GM10248 (cell line): ENCODE results near the gene CARMIL3.
"Not testable (repeated sequence)": the region's sequence is repeated elsewhere in the genome, so short reads cannot be mapped to it uniquely, and the experiment has no call there.

ENCODE experiments used
- CTCF ChIA-PET: fragments of 300-600 bp; sonication (Branson Sonifier 250); formaldehyde crosslinking; extraction: SDS; loops from one replicate; lab custom pipeline; 2021; ENCODE audit warnings: antibody characterized with exemption; lab: Yijun Ruan, JAX
- POLR2A ChIA-PET: fragments of 350-650 bp; sonication (Branson Sonifier 250); formaldehyde crosslinking; extraction: SDS; loops from one replicate; lab custom pipeline; 2020; ENCODE audit warnings: antibody characterized with exemption; lab: Yijun Ruan, JAX
- DNase-seq: peaks from one replicate; pipeline ENCODE4 v3.0.0; 2012; ENCODE audit errors: extremely low spot score
- CTCF ChIP-seq: IDR thresholded peaks from 2 replicates; pipeline ENCODE4 v1.5.1; 2012; ENCODE audit warnings: mild to moderate bottlenecking, low read depth; ENCODE audit errors: extremely low read depth, missing control alignments, control extremely low read depth

Gene CARMIL3

GRCh38 chr14:24100982-24101494, 49.2 kb downstream of the CARMIL3 start:
- ChIA-PET POLR2A (no interaction called here), CTCF (interaction anchor here (13.5 to 13.9 kb wide), 2 partner anchors 4 to 7 kb away, joined by 246 read pairs; partner anchors contain the start of gene PCK2)
- no peak for DNase-seq
- TF ChIP-seq CTCF = no peak

- no peak for DNase-seq
- TF ChIP-seq CTCF = no peak
- CTCF ChIA-PET = interaction anchor here (1.0 to 13.5 kb wide), 4 partner anchors 8 to 88 kb away, joined by 3 to 246 read pairs (median 4); partner anchors contain the start of genes DCAF11, NRL and PCK2
- POLR2A ChIA-PET = interaction anchor here (1.6 to 2.4 kb wide), 2 partner anchors 7 to 11 kb away, joined by 3 to 11 read pairs; partner anchors contain the start of genes DCAF11 and NRL
Measured at GRCh38 chr14:24102357-24103048, 50.7 kb downstream of the CARMIL3 start.

GRCh38 chr14:24103451-24103850, 51.6 kb downstream of the CARMIL3 start:
- DNase-seq = no peak
- POLR2A ChIA-PET = interaction anchor here (1.6 to 2.4 kb wide), 2 partner anchors 8 to 11 kb away, joined by 3 to 11 read pairs; partner anchors contain the start of genes DCAF11 and NRL
- CTCF ChIA-PET = interaction anchor here (1.4 to 13.5 kb wide), 2 partner anchors 9 to 14 kb away, joined by 3 to 246 read pairs; partner anchors contain the start of gene PCK2
- no peak for TF ChIP-seq CTCF

GRCh38 chr14:24105609-24106239, 53.9 kb downstream of the CARMIL3 start:
- DNase-seq, POLR2A ChIA-PET: not testable (repeated sequence)
- CTCF ChIA-PET = interaction anchor here (2.0 to 13.5 kb wide), 4 partner anchors 11 to 202 kb away, joined by 5 to 246 read pairs (median 63); partner anchors contain the start of genes CIDEB and PCK2

GRCh38 chr14:24106672-24107271, 55.0 kb downstream of the CARMIL3 start:
- DNase-seq = no peak
- POLR2A ChIA-PET = no interaction called here
- TF ChIP-seq CTCF = no peak
- CTCF ChIA-PET = interaction anchor here (1.5 to 13.5 kb wide), 8 partner anchors 11 to 518 kb away, joined by 3 to 246 read pairs (median 32); partner anchors contain the start of genes CIDEB and PCK2

GRCh38 chr14:24108336-24108874, 56.6 kb downstream of the CARMIL3 start:
- ChIA-PET POLR2A (interaction anchor here (0.7 kb wide), 1 partner anchor 50 kb away, joined by 3 read pairs; no protein-coding TSS in a partner anchor), CTCF (interaction anchor here (0.7 to 13.5 kb wide), 43 partner anchors 10 to 559 kb away, joined by 3 to 246 read pairs (median 5); partner anchors contain the start of genes CARMIL3, CHMP4A, DHRS4L2 and EMC9)
- no peak for DNase-seq
- no peak for TF ChIP-seq CTCF
